ENCODE data around the gene FEM1A. TPM values are rescaled to one million over a fixed set of nuclear protein-coding genes. Genes with fewer than 3 reads are reported as not detected.
"Not testable (repeated sequence)": the region's sequence is repeated elsewhere in the genome, so short reads cannot be mapped to it uniquely, and the experiment has no call there.

FEM1A gene
- 12.6 and 13.8 TPM in 2 replicates for total RNA-seq

GRCh38 chr19:4791183-4792018 is at the start of gene FEM1A:
Gene FEM1A, plus strand, starts transcription at chr19:4791734. Its CDS starts 121 bp downstream, at chr19:4791855.
- peak; percentile 100 for DNase-seq (ENCODE audit: low read depth)
- TF ChIP-seq CTCF (IDR thresholded peaks at IDR 0.05; ENCODE audit: insufficient read depth, low read depth, low read length), result peak; percentile 98
- H3K4me3 ChIP-seq (ENCODE audit: low read depth, low read length), result peak within 1 kb of the TSS; percentile 81

GRCh38 chr19:4742723-4743646 is 48.5 kb upstream of the FEM1A start:
- no peak for DNase-seq (ENCODE audit: low read depth)
- no peak for TF ChIP-seq CTCF (IDR thresholded peaks at IDR 0.05; ENCODE audit: insufficient read depth, low read depth, low read length)
- no peak overlapping the region for H3K4me3 ChIP-seq (ENCODE audit: low read depth, low read length)

GRCh38 chr19:4744451-4745174 is 46.9 kb upstream of the FEM1A start:
- peak; percentile 90 for DNase-seq (ENCODE audit: low read depth)
- H3K4me3 ChIP-seq (ENCODE audit: low read depth, low read length), result no peak overlapping the region
- no peak for TF ChIP-seq CTCF (IDR thresholded peaks at IDR 0.05; ENCODE audit: insufficient read depth, low read depth, low read length)

GRCh38 chr19:4745175-4745574 is 46.4 kb upstream of the FEM1A start:
- not testable (repeated sequence) for H3K4me3 ChIP-seq (ENCODE audit: low read depth, low read length); DNase-seq (ENCODE audit: low read depth)

GRCh38 chr19:4745986-4746385 is 45.5 kb upstream of the FEM1A start:
- no peak overlapping the region for H3K4me3 ChIP-seq (ENCODE audit: low read depth, low read length)
- DNase-seq (ENCODE audit: low read depth), result no peak
- no peak for TF ChIP-seq CTCF (IDR thresholded peaks at IDR 0.05; ENCODE audit: insufficient read depth, low read depth, low read length)

- no peak for TF ChIP-seq CTCF (IDR thresholded peaks at IDR 0.05; ENCODE audit: insufficient read depth, low read depth, low read length)
- H3K4me3 ChIP-seq (ENCODE audit: low read depth, low read length), result no peak overlapping the region
- DNase-seq (ENCODE audit: low read depth), result no peak
These were observed 43.3 kb upstream of the FEM1A start for GRCh38 chr19:4748185-4748584.
